GM18867 (cell line): ENCODE measurements around the gene MAGED1.
A peak's percentile ranks its signal among the peaks of the same experiment; 100 is the strongest.

ENCODE experiments used
- ATAC-seq: cut with Tn5 transposase; IDR thresholded peaks from one replicate; pipeline ENCODE4 v1.9.1; 2021; ENCODE audit warnings: mild to moderate bottlenecking, moderate library complexity; ENCODE audit not compliant: unreplicated experiment

MAGED1 gene

DNA sequence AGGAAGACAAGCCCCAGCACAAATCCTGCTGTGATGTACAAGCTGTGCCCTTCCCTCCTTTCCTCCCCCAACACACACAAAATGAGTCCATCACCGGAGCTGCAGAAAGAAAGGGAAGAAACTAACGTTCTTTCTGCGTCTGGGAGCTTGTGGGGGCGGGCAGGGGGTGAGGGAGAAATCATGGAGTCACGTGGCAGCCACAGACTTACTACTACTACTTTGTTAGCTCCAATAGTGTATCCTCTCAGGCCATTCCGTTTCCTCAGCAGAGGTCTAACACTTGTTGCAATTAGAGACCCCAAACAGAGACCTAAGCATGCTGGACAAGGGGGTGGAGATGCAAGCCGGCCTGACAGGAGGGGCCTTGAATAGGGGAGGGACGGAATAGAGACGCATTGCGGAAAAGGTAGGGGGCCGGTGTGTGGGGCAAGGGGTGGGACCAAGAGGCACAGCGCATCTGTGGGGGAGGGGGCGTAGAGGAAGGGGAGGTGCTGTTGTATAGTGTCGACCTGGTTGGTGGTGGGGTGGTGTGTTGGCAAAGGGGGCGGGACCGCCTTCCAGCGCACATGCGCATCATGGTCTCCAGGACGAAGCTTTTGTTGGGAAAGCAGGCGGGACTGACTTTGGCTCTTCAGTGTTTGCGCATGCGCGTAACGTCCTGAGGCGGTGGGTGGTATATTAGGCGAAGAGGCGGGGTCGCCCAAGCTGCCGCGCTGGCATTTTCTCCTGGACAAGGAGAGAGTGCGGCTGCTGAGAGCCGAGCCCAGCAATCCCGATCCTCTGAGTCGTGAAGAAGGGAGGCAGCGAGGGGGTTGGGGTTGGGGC lies at the start of gene MAGED1:
Gene MAGED1 (plus strand): TSS at position 703 of the 825 bp plus-strand sequence. CDS start 682 bp downstream, outside the sequence.
- ATAC-seq, result peak; percentile 79

DNA sequence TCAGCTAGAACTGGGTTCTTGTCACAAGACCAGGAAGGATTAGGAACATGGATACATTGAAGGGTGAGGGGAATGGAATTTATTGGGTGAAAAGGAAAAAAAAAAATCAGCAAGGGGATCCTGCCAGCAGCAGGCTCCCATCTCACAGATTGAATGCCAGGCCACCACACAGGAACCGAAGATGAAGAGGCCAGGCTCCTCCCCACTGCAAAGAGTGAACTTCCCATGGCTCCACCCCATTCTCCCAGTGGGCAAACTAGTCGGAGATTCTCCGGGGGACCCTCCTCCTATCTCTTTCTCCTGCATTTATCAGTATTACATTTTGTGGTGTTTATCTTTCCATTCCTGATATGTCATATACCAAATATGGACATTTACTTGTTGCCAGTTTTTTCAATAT lies 46.0 kb upstream of the MAGED1 start:
- no peak for ATAC-seq

- ATAC-seq, result peak; percentile 55
Observed at GRCh38 chrX:51851507-51852085, 41.8 kb upstream of the MAGED1 start.

- ATAC-seq, result no peak
Observed at GRCh38 chrX:51852096-51852495, 41.3 kb upstream of the MAGED1 start.

GRCh38 chrX:51852621-51853020 lies 40.8 kb upstream of the MAGED1 start:
- no peak for ATAC-seq

DNA sequence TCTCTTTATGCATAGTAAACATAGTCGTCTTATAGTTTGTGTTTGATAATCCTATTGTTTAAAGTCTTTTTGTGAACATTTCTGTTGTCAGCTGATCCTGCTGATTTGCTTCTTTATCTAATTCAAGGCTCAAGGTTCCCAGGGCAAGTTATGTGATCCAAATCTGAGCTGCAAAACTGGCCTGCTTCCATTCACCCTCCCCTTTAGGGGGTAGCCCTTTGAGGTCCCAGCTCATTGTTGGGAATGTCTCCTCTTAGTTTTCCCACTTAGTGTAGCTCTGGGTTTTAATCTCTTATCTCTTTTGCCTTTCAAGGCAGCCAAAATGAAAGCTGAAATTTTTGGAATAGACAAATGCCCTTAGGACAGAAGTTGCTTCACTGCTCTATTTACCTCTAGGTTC lies 40.2 kb upstream of the MAGED1 start:
- ATAC-seq, result no peak

GRCh38 chrX:51855698-51856097 lies 37.7 kb upstream of the MAGED1 start:
- ATAC-seq, result no peak

GRCh38 chrX:51857159-51857733 lies 36.2 kb upstream of the MAGED1 start:
- ATAC-seq, result no peak

DNA sequence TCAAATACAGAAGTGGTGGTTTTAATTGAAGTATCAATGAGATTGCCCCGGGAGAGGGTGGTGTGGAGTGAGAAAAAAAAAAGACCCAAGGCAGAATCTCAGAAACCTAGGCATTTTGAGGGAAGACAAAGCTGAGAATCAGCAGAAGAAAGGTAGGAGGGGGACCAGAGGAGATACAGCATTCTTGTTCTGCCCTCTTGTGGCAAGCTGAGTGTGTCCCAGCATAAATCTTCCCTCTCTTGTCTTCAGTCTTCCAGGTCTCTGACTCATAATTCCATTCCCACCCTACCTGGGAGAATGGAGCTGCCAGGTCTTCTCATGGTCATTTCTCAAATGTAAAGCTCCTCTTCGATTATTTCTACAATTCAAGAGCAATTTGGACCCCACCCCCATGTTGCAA lies 32.7 kb upstream of the MAGED1 start:
- ATAC-seq, result no peak

- peak; percentile 52 for ATAC-seq
Observed at GRCh38 chrX:51862920-51863319, 30.5 kb upstream of the MAGED1 start.

GRCh38 chrX:51866210-51866609 lies 27.2 kb upstream of the MAGED1 start:
- no peak for ATAC-seq

DNA sequence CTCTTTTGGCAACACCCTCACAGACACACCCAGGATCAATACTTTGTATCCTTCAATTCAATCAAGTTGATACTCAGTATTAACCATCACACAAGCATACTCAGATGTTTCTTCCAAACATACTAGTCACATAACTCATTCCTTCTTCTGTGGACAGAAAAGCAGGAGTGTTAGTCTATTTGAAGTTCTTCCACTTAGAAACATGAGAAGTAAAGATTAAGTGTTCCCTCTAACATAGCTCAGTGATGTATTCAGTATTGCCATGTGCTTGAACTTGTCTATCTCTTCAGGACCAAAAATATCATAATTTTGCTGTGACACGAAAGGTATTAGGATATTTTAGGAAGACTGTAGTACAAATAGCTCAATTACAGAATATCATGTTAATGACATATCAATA lies 25.8 kb upstream of the MAGED1 start:
- ATAC-seq, result no peak

GRCh38 chrX:51870354-51870753 lies 23.1 kb upstream of the MAGED1 start:
- no peak for ATAC-seq

DNA sequence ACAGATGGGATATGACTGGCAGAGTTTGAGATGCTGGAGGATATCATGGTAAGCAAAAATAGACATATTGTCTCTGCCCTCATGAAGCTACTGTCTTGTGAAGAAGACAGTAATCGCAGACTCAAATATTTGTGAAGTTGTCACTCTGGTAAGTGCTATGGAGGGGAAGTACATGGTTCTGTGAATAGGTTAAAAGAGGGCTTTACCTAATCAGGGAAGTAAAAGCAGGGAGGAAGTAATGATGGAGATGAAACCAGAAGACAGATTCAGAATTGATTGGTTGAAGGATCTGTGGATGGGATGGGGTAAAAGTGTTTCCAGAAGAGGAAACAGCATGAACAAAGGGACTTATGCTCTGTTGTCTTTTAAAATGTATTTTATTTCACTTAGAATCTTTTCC lies 19.3 kb upstream of the MAGED1 start:
- no peak for ATAC-seq

DNA sequence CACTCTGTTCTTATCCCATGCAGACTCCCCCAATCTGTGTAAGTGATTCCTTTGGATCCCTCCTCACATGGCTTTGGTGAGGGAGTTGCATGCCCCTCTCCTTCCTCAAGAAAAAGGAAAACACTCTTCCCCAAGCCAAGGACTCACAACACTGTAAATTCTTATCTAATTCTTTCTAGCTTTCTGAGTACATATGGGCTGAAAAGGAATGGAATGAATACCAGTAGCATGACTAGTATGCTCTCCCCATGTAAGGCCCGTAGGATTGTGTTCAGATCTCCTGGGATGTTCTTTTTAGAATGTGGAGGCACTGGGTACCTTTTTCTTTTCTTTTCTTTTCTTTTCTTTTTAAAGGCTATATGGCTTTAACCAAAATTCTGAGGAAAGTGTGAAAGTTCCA lies 17.0 kb upstream of the MAGED1 start:
- ATAC-seq, result no peak

DNA sequence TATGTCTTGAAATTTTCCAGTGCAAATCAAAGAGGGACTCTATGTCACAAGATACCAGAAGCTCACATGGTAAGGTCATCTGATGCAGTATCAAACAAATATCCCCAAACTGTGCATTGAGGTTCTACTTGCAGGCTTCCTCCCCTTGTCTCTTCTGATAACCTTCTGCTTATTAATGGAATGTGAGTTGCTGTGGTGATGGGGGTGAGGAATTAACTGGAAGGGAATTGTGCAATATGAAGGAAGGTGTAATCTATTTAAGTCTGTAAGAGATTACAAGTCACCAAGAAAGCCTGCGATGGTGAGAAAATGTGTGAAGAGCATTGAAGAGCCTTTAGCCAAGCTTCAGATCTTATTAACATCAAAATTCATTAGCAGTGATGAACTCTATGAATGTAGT lies 15.4 kb upstream of the MAGED1 start:
- no peak for ATAC-seq

DNA sequence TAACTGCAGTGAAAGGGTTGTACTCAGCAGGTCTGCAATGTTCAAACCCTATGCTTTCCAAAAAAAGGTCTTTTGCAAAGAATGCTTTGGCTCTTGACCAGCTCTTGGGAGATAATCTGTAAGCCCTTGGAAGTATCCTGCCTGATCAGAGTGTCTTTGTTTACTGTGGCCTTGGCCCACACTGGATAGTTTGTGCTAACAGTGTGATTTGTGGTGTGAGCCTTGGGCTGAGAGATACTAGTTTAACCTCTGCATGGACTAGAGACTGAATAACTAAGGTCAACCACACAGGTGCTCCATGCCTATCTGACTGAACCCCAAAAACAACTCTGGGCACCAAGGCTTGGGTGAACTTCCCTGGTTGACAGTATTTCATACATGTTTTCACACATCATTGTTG lies 3.6 kb upstream of the MAGED1 start:
- no peak for ATAC-seq

- ATAC-seq, result no peak
Observed at GRCh38 chrX:51891245-51891644, 2.2 kb upstream of the MAGED1 start.

- no peak for ATAC-seq
Observed at GRCh38 chrX:51891821-51892551, 1.4 kb upstream of the MAGED1 start.

- ATAC-seq, result no peak
Observed at GRCh38 chrX:51893931-51894696, 691 bp downstream of the MAGED1 start.
